Measurements from ENCODE around the gene COX4I1. TPM values are rescaled to one million over a fixed set of nuclear protein-coding genes. Genes with fewer than 3 reads are reported as not detected.

COX4I1 gene
- total and polyA plus RNA-seq, 9 of the 15 experiments (the other 6 are each of a cell fraction or from before 2014, with no cell fraction given): 651 to 2,356 (median 1,032) TPM

DNA sequence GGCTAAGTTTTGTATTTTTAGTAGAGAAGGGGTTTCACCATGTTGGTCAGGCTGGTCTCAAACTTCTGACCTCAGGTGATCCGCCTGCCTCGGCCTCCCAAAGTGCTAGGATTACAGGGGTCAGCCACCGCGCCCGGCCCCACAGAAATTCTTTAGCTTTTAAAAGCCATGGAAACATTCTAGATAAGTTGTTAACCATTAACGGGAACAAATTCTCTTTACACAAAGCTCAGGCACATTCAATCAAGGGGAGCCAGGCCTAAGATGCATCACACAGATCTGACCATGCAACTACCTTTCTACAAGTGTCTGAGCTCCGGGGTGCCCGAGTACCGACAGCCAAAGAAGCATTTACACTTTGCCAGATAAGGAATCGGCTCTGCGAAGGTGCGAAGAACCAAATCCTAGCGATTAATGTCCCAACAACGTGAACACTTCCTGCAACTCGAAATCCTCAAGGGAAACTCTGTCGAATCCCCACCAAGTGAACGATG lies 1.2 kb upstream of the COX4I1 start:
- no peaks in the 10 kb centered on the region for H3K9me3 ChIP-seq (replicated peaks; ENCODE audit: control insufficient read depth, insufficient read depth, low read depth, low read length)
- ATAC-seq (no peak), DNase-seq (ENCODE audit: extremely low read depth in 1 of 4, low spot score in 3 of 4) (peak in 2 of 4 experiments; percentile 31 to 34), FAIRE-seq (peak; percentile 71)
- H3K27me3 ChIP-seq (ENCODE audit: control insufficient read depth in 2 of 2, insufficient read depth in 2 of 2, low read length in 2 of 2): no peaks in the 10 kb centered on the region
- peak overlapping the region; percentile 15 for H2AFZ ChIP-seq (ENCODE audit: low read depth, low read length)
- peaks cover 100% of the 10 kb centered on the region for H3K79me2 ChIP-seq (ENCODE audit: control insufficient read depth, insufficient read depth, low read length)
- peak overlapping the region; percentile 96 for H3K27ac ChIP-seq (ENCODE audit: extremely low read depth, low read depth, low read length)
- peaks cover 15% of the 10 kb centered on the region for H4K20me1 ChIP-seq (replicated peaks; ENCODE audit: control insufficient read depth, insufficient read depth, low read length)
- WGBS (ENCODE audit: insufficient coverage, low coverage, missing lambda C conversion rate): under 1% methylated on average over 17 of the region's 17 CpGs
- H3K36me3 ChIP-seq (ENCODE audit: control insufficient read depth, insufficient read depth, low read length): peaks cover 72% of the 10 kb centered on the region
- H3K4me1 ChIP-seq (replicated peaks in 1 of 2; ENCODE audit: control insufficient read depth in 2 of 2, insufficient read depth in 2 of 2, low read length in 2 of 2): peaks cover 11 to 13% of the 10 kb centered on the region in 2 experiments; a peak in 4 of 5 replicates
- H3K4me2 ChIP-seq (ENCODE audit: insufficient read depth, low read length): peak overlapping the region; percentile 94
- H3K4me3 ChIP-seq: peak overlapping the region; percentile 97
- H3K9me1 ChIP-seq (ENCODE audit: control insufficient read depth, insufficient read depth, low read length): peaks cover 8% of the 10 kb centered on the region
- CTCF ChIA-PET (ENCODE audit: low intra/inter-chr PET ratio): no interaction called here
- in situ Hi-C loops (cut with MboI) (no loop called here), intact Hi-C loops (cut with micrococcal nuclease) (no loop called here)
- no TSS peak for BruUV-seq (replicated peaks)
- POLR2A ChIA-PET: interaction anchor here (0.6 kb wide), 3 partner anchors 23 to 244 kb away, joined by 3 read pairs; no protein-coding TSS in a partner anchor
- H3K9ac ChIP-seq (ENCODE audit: insufficient read depth in 1 of 2, low read depth in 2 of 2, low read length in 2 of 2): peak overlapping the region; percentile 96
- TF ChIP-seq ZNF778 (CRISPR knock-in tag; IDR thresholded peaks at IDR 0.05) (no peak), FOXA1 (IDR thresholded peaks at IDR 0.05; ENCODE audit: borderline replicate concordance) (no peak), CC2D1A (IDR thresholded peaks at IDR 0.05) (no peak), NCOA4 (IDR thresholded peaks at IDR 0.05; ENCODE audit: partially characterized antibody) (no peak), ZNF133 (CRISPR knock-in tag; IDR thresholded peaks at IDR 0.05) (no peak), ZNF507 (tag; conservative IDR thresholded peaks at IDR 0.05) (no peak), HCFC1 (IDR thresholded peaks at IDR 0.05; ENCODE audit: low read depth, low read length) (no peak), JUND (IDR thresholded peaks at IDR 0.05; ENCODE audit: borderline replicate concordance, low read depth, low read length) (no peak), JUND (tag; IDR thresholded peaks at IDR 0.05; ENCODE audit: borderline replicate concordance, low read depth, low read length) (no peak), POLR2AphosphoS2 (IDR thresholded peaks at IDR 0.05; ENCODE audit: low read length) (no peak), L3MBTL2 (IDR thresholded peaks at IDR 0.05) (peak; percentile 65), ETV1 (tag; conservative IDR thresholded peaks at IDR 0.05; ENCODE audit: low read depth) (no peak)
- TF ChIP-seq, protein P1, sequence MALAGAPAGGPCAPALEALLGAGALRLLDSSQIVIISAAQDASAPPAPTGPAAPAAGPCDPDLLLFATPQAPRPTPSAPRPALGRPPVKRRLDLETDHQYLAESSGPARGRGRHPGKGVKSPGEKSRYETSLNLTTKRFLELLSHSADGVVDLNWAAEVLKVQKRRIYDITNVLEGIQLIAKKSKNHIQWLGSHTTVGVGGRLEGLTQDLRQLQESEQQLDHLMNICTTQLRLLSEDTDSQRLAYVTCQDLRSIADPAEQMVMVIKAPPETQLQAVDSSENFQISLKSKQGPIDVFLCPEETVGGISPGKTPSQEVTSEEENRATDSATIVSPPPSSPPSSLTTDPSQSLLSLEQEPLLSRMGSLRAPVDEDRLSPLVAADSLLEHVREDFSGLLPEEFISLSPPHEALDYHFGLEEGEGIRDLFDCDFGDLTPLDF (CRISPR knock-in tag; IDR thresholded peaks at IDR 0.05): no peak
- TF ChIP-seq, protein P2, sequence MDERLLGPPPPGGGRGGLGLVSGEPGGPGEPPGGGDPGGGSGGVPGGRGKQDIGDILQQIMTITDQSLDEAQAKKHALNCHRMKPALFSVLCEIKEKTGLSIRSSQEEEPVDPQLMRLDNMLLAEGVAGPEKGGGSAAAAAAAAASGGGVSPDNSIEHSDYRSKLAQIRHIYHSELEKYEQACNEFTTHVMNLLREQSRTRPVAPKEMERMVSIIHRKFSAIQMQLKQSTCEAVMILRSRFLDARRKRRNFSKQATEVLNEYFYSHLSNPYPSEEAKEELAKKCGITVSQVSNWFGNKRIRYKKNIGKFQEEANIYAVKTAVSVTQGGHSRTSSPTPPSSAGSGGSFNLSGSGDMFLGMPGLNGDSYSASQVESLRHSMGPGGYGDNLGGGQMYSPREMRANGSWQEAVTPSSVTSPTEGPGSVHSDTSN (CRISPR knock-in tag; IDR thresholded peaks at IDR 0.05; ENCODE audit: low read depth): no peak
- TF ChIP-seq, protein P2 (tag; conservative IDR thresholded peaks at IDR 0.05; ENCODE audit: low read depth): no peak
- TF ChIP-seq, protein P3, sequence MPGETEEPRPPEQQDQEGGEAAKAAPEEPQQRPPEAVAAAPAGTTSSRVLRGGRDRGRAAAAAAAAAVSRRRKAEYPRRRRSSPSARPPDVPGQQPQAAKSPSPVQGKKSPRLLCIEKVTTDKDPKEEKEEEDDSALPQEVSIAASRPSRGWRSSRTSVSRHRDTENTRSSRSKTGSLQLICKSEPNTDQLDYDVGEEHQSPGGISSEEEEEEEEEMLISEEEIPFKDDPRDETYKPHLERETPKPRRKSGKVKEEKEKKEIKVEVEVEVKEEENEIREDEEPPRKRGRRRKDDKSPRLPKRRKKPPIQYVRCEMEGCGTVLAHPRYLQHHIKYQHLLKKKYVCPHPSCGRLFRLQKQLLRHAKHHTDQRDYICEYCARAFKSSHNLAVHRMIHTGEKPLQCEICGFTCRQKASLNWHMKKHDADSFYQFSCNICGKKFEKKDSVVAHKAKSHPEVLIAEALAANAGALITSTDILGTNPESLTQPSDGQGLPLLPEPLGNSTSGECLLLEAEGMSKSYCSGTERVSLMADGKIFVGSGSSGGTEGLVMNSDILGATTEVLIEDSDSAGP (CRISPR knock-in tag; IDR thresholded peaks at IDR 0.05): no peak
- TF ChIP-seq, protein P4, sequence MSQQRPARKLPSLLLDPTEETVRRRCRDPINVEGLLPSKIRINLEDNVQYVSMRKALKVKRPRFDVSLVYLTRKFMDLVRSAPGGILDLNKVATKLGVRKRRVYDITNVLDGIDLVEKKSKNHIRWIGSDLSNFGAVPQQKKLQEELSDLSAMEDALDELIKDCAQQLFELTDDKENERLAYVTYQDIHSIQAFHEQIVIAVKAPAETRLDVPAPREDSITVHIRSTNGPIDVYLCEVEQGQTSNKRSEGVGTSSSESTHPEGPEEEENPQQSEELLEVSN (IDR thresholded peaks at IDR 0.05; ENCODE audit: borderline replicate concordance in 1 of 2, extremely low read depth in 1 of 2, insufficient read depth in 1 of 2, insufficient read length in 1 of 2, low read depth in 1 of 2, low read length in 1 of 2, poor library complexity in 1 of 2, severe bottlenecking in 1 of 2): peak in 1 of 2 experiments; percentile 14
